Measurements from ENCODE around the gene REXO4.

GRCh38 chr9:133386338-133386737 is 31.5 kb downstream of the REXO4 start:
- TF ChIP-seq CTCF (conservative IDR thresholded peaks at IDR 0.05; ENCODE audit: low read length), result no peak
- no peak for TF ChIP-seq EZH2phosphoT487 (IDR thresholded peaks at IDR 0.05; ENCODE audit: borderline replicate concordance, low read depth, low read length)
